Colonic mucosa (tissue), 4 donors: ENCODE measurements around the gene PI3. TPM values are rescaled to one million over a fixed set of nuclear protein-coding genes. Genes with fewer than 3 reads are reported as not detected.

Experiments
- DNase-seq: peaks from one replicate; pipeline ENCODE4 v3.0.0-alpha.2; 2020
- H3K27ac ChIP-seq: fragments of 200-600 bp; one replicate; pipeline ENCODE4 v1.8.0; 2021
- H3K27me3 ChIP-seq: fragments of 200-600 bp; one replicate; pipeline ENCODE4 v1.8.0; 2021
- H3K36me3 ChIP-seq: fragments of 200-600 bp; one replicate; pipeline ENCODE4 v1.8.0; 2021
- H3K4me1 ChIP-seq: fragments of 200-600 bp; one replicate; pipeline ENCODE4 v1.8.0; 2021; ENCODE audit warnings: mild to moderate bottlenecking
- H3K4me3 ChIP-seq: fragments of 200-600 bp; one replicate; pipeline ENCODE4 v1.8.0; 2021
- H3K9ac ChIP-seq, 2 donors: one replicate each; pipeline ENCODE4 v1.7.0; 2013; ENCODE audit warnings: control low read depth in 2 of 2, low read depth in 2 of 2, low read length in 2 of 2
- H3K9me3 ChIP-seq: fragments of 200-600 bp; one replicate; pipeline ENCODE4 v1.8.0; 2021
- CTCF ChIP-seq: fragments of 200-600 bp; IDR thresholded peaks from one replicate; pipeline ENCODE4 v1.8.0; 2022; ENCODE audit warnings: antibody characterized with exemption, mild to moderate bottlenecking
- intact Hi-C: fragments of 100-400 bp; cut with DNase I; formaldehyde crosslinking; loops from one replicate; pipeline ENCODE4 v1.14.1; 2022
- total RNA-seq, 2 donors: library from RNA; stranded (reverse); fragmentation: NEBNext Ultra II Directional in 1 of 2; extraction: Animal tissue kit (Norgen Biotek cat#: 25700) in 1 of 2; gene quantifications; one replicate each; pipeline ENCODE4 v1.2.1, GENCODE V29; 2021
- donor health status: healthy.
- donor health status: DM: no; HTN: no; CAD: no.
- donor health status: DM: no; HTN: no; CAD: no.

Gene PI3
- total RNA-seq, 2 donors from 2014 or later: 93.4 to 262 TPM

- no peaks in the 10 kb centered on the region for H3K27me3 ChIP-seq
- no peak for TF ChIP-seq CTCF
- H3K27ac ChIP-seq: no peak overlapping the region
- H3K36me3 ChIP-seq: no peaks in the 10 kb centered on the region
- H3K9me3 ChIP-seq: no peaks in the 10 kb centered on the region
- H3K9ac ChIP-seq: no peak overlapping the region
- DNase-seq: no peak
- no peaks in the 10 kb centered on the region for H3K4me1 ChIP-seq
- intact Hi-C loops: no loop called here
- H3K4me3 ChIP-seq: no peak overlapping the region
These were observed 43.9 kb downstream of the PI3 start for GRCh38 chr20:45218636-45219035.

GRCh38 chr20:45221076-45221475 is 46.4 kb downstream of the PI3 start, which contains the start of gene SEMG2:
SEMG2 (plus strand) TSS chr20:45221373; CDS start chr20:45221390, 17 bp downstream.
- DNase-seq: no peak
- Histone ChIP-seq H3K9ac (no peak within 1 kb of the TSS), H3K27ac (no peak within 1 kb of the TSS), H3K4me3 (no peak within 1 kb of the TSS), H3K36me3 (no peaks in the 10 kb centered on the region), H3K9me3 (no peaks in the 10 kb centered on the region), H3K27me3 (no peaks in the 10 kb centered on the region), H3K4me1 (no peaks in the 10 kb centered on the region)
- TF ChIP-seq CTCF: no peak
- intact Hi-C loops: no loop called here

GRCh38 chr20:45223136-45223535 is 48.4 kb downstream of the PI3 start:
- H3K9me3 ChIP-seq: no peaks in the 10 kb centered on the region
- intact Hi-C loops: no loop called here
- no peak overlapping the region for H3K4me3 ChIP-seq
- H3K36me3 ChIP-seq: no peaks in the 10 kb centered on the region
- TF ChIP-seq CTCF: no peak
- H3K27ac ChIP-seq: no peak overlapping the region
- H3K27me3 ChIP-seq: no peaks in the 10 kb centered on the region
- no peaks in the 10 kb centered on the region for H3K4me1 ChIP-seq
- no peak for DNase-seq
- H3K9ac ChIP-seq: no peak overlapping the region

Other genes starting within 250 kb of the PI3 start
- 10 to 100 TPM; 16.5 to 29.9 TPM for gene TOMM34, start 214.5 kb upstream of the PI3 start, total RNA-seq
- 10 to 100 TPM; 28.9 to 29.9 TPM for gene STK4, start 208.4 kb upstream of the PI3 start, total RNA-seq
- gene KCNS1, start 73.8 kb upstream of the PI3 start, total RNA-seq: under 1 TPM in 1 of 2 donors, not detected in 1; 0.17 TPM
- gene WFDC5, start 59.7 kb upstream of the PI3 start, total RNA-seq: not detected
- gene WFDC12, start 50.4 kb upstream of the PI3 start, total RNA-seq: not detected
- 1 to 10 TPM in 1 of 2 donors, under 1 TPM in 1; 0.42 to 1.0 TPM for gene SEMG1, start 32.1 kb downstream of the PI3 start, total RNA-seq
- not detected for gene SEMG2, start 46.5 kb downstream of the PI3 start, total RNA-seq
- gene SLPI, start 79.7 kb downstream of the PI3 start, total RNA-seq: 100 to 1,000 TPM; 109 to 113 TPM
- gene RBPJL, start 131.9 kb downstream of the PI3 start, total RNA-seq: under 1 TPM in 1 of 2 donors, not detected in 1; 0.74 TPM
- under 1 TPM in 1 of 2 donors, not detected in 1; 0.47 TPM for gene MATN4, start 133.4 kb downstream of the PI3 start, total RNA-seq
- gene SDC4, start 173.5 kb downstream of the PI3 start, total RNA-seq: 100 to 1,000 TPM in 1 of 2 donors, 10 to 100 TPM in 1; 70.9 to 146 TPM
- 10 to 100 TPM; 24.4 to 27.7 TPM for gene SYS1, start 188.3 kb downstream of the PI3 start, total RNA-seq
- gene TP53TG5, start 203.4 kb downstream of the PI3 start, total RNA-seq: 1 to 10 TPM in 1 of 2 donors, under 1 TPM in 1; 0.40 to 1.0 TPM
- 100 to 1,000 TPM; 109 to 131 TPM for gene DBNDD2, start 233.4 kb downstream of the PI3 start, total RNA-seq
- 100 to 1,000 TPM; 129 to 140 TPM for gene PIGT, start 241.2 kb downstream of the PI3 start, total RNA-seq